Stimulated activated naive CD4-positive, alpha-beta T cell treated with Interleukin-2 at 50 U/mL for 16 hours (primary cell): ENCODE data around the gene QPRT.
"Not testable (repeated sequence)": the region's sequence is repeated elsewhere in the genome, so short reads cannot be mapped to it uniquely, and the experiment has no call there.

ENCODE experiments used
- DNase-seq: peaks from one replicate; lab custom pipeline; 2025; lab: John Stamatoyannopoulos, UW

QPRT gene

GRCh38 chr16:29663016-29663806, 15.8 kb upstream of the QPRT start, which contains the start of gene SPN:
Gene SPN, plus strand, starts transcription at chr16:29663247. Its CDS starts 482 bp downstream, at chr16:29663729.
- DNase-seq: peak; percentile 29

- DNase-seq: peak; percentile 29
Measured at GRCh38 chr16:29663807-29664090, 15.2 kb upstream of the QPRT start.

- DNase-seq: peak; percentile 48
Measured at GRCh38 chr16:29664091-29664921, 14.7 kb upstream of the QPRT start.

DNA sequence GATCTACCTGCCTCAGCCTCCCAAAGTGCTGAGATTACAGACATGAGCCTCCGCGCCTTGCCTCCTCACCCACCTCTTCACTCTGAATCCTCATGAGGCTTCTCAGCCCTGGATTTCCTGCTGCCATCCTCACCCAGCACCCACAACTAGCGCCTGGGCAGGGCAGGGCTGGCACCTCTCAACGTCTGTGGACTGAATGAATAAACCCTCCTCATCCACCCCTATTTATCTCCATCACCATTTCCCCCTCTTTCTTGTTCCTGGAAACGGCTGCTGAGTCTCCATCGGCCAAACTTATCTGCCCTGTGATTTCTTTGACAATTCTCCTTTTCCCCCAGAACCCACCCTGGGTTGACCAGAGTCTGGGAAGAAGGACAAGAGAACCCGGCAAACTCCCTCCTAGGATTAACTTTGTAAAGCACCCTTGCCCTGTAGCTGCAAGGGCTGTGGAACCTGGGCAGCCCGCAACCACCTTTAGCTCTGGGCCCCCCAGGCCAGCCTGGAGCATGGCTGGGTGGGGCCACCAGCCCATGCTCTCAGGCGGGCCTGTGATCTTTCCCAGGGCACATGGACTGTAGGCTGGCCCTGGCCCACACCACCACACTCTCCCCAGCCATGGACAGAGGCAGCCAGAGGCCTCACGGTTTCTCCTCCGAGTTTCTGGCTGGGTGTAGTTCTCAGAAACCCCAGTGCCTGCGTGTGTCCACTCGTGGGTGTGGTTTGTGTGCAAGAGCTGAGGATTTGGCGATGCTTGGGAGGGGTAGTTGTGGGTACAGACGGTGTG, 13.5 kb upstream of the QPRT start:
- DNase-seq: peak; percentile 22

DNA sequence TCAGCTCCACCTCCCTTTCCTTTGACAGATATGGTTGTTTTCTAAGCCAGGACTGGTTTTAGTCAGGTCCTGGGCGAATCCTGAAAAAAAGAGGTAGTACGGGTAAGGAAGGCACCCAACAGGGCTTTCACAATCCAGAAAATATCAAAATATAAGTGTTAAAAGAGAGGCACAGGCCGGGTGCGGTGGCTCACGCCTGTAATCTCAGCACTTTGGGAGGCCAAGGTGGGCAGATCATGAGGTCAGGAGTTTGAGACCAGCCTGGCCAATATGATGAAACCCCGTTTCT, 11.7 kb upstream of the QPRT start:
- DNase-seq: not testable (repeated sequence)

- DNase-seq: no peak
Measured at GRCh38 chr16:29667755-29668154, 11.2 kb upstream of the QPRT start.

- no peak for DNase-seq
Measured at GRCh38 chr16:29668267-29668666, 10.7 kb upstream of the QPRT start.

DNA sequence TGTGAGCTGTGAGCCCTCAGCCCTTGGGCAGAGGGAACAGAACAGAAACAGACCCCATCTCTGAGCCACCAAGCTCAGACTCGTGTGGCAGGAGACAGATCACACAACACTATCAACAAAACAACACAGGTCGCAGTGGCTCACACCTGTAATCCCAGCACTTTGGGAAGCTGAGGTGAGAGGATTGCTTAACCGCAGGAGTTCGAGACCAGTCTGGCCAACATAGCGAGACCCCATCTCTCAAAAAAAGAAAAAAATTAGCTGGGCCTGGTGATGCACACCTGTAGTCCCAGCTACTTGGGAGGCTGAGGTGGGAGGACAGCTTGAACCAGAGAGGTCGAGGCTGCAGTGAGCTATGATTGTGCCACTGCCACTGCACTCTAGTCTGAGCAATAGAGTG, 5.5 kb upstream of the QPRT start:
- no peak for DNase-seq

DNA sequence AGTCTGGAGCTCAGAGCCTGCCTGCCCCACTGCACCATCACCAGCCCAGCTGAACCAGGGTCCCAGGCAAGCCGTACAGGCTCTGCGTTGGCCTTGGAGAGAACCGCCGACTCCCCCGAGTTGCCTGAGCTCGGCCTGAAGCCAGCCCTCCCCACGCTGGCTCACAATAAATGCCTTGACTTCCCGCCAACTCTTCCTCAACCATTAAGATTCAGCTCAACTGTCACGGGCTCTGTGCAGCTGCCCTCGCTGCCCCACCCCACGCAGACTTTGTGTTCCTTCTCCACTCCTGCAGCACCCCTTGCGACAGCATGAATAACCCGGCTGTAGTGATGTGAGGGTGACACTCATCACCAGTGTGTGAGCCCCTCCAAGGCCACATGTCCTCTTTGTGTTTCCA, 4.8 kb upstream of the QPRT start:
- no peak for DNase-seq

DNA sequence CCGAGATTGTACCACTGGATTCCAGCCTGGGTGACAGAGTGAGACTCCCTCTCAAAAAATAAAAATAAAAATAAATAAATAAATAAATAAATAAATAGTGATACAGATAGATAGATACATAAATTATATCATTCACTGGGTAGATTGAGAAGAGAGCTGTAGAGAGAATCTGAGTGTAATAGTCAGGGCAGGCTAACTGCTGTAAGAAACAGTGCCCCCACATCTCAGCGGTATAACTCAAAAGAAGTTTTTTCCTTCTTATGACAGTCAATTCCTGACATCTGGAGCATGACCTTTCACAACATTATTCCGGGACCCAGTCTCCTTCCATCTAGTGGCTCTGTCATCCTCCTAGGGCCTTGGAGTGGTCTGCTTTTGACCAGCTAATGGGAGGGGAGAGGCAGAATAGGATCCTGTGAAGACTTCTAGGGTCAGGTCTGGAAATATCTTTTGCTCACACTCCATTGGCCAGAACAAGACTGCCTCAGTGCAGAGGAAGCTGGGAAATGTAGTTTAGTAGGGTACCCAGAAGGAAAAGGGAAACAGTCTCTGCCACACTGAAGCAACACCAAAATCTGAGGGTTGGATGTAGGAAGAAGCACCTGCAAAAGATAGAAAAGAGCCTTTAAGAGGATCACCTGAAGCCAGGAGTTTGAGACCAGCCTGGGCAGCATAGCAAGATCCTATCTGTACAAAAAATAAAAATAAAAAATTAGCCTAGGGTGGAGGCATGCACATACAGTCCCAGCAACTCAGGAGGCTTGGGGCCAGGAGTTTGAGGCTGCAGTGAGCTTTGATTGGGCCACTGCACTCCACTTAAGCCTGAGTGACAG, 3.0 kb upstream of the QPRT start:
- no peak for DNase-seq

GRCh38 chr16:29676989-29677785, 1.8 kb upstream of the QPRT start:
- DNase-seq: no peak

DNA sequence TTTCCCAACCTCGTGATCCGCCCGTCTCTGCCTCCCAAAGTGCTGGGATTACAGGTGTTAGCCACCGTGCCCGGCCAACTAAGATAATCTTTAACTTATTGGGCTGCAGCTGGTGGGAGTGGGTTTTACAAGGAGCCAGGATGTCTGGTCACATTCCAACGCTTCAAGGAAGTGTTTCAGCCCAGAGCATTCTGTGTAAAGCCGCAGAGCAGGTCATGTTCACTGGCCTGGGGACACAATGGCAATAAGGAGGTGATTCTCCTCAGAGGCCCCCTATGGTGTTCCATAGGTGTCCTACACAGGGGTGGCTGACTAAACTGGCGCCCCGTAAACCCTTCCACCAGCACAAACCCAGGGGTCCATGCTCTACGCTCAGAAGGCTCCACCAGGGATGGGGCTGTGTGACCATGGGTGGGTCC, 1.2 kb downstream of the QPRT start:
- no peak for DNase-seq

GRCh38 chr16:29683543-29684090, 4.6 kb downstream of the QPRT start:
- DNase-seq: no peak

DNA sequence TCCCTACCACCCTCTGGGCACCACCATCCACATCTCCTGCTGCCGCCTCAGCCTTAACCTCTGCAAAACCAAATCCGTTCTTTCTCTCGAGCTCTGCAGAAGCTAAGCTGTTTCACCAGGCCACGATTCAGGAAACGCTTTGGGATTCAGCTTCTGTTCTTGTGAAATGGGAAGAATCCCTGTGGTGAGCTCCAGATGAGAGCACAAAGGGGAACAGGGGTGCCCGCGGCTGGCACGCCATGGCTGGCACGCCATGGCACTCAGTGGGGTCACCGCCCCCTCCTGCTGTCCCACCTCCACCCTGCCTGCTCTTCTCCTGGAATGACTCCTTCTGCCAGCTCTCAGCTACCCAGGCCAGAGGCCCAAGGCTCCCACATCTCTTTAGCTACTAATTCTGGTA, 5.7 kb downstream of the QPRT start:
- no peak for DNase-seq

GRCh38 chr16:29686740-29687332, 7.9 kb downstream of the QPRT start:
- no peak for DNase-seq

- no peak for DNase-seq
Measured at GRCh38 chr16:29687755-29688154, 8.8 kb downstream of the QPRT start.

GRCh38 chr16:29688172-29688571, 9.2 kb downstream of the QPRT start:
- DNase-seq: no peak

GRCh38 chr16:29689490-29690351, 10.7 kb downstream of the QPRT start:
- DNase-seq: not testable (repeated sequence)

DNA sequence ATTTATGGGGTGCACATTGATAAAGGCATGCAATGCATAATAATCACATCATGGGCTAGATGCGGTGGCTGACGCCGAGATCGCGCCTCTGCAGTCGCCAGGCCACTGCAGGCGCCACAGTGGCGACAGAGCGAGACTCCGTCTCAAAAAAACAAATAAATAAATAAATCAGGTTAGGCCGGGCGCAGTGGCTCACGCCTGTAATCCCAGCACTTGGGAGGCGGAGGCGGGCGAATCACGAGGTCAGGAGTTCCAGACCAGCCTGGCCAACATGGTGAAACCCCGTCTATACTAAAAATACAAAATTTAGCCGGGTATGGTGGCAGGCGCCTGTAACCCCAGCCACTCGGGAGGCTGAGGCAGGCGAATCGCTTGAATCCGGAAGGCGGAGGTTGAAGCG, 13.6 kb downstream of the QPRT start:
- DNase-seq: not testable (repeated sequence)
